GM18870 (cell line): Measurements from ENCODE around the gene ISCU.
"Not testable (repeated sequence)": the region's sequence is repeated elsewhere in the genome, so short reads cannot be mapped to it uniquely, and the experiment has no call there.

Experiments
- ATAC-seq: cut with Tn5 transposase; IDR thresholded peaks from one replicate; pipeline ENCODE4 v1.9.1; 2021; ENCODE audit warnings: moderate library complexity; ENCODE audit not compliant: unreplicated experiment

The ISCU gene

GRCh38 chr12:108616941-108617858, 54.8 kb downstream of the ISCU start:
- ATAC-seq = peak; percentile 75

- no peak for ATAC-seq
Measured at GRCh38 chr12:108618079-108618952, 55.9 kb downstream of the ISCU start.

- not testable (repeated sequence) for ATAC-seq
Measured at GRCh38 chr12:108618953-108619274, 56.5 kb downstream of the ISCU start.
